ENCODE measurements around the gene CLDN6.
A peak's percentile ranks its signal among the peaks of the same experiment; 100 is the strongest.
"Not testable (repeated sequence)": the region's sequence is repeated elsewhere in the genome, so short reads cannot be mapped to it uniquely, and the experiment has no call there.

The CLDN6 gene

GRCh38 chr16:3017794-3018506 lies at the start of gene CLDN6:
TSS of gene CLDN6 (minus strand) at chr16:3018183. CDS start at chr16:3016021, 2,162 bp downstream.
- DNase-seq (ENCODE audit: low read depth in 3 of 3): peak in 1 of 3 donors; percentile 21

- no peak for DNase-seq (ENCODE audit: low read depth in 3 of 3)
Observed at GRCh38 chr16:3066440-3066748, 48.4 kb upstream of the CLDN6 start.

- DNase-seq (ENCODE audit: low read depth in 3 of 3): no peak
Observed at GRCh38 chr16:3065742-3066439, 47.9 kb upstream of the CLDN6 start.

GRCh38 chr16:3065069-3065741 lies 47.2 kb upstream of the CLDN6 start, which contains the start of gene IL32:
TSS of gene IL32 (plus strand) at chr16:3065640. CDS start at chr16:3065812, 172 bp downstream.
- peak; percentile 52 to 64 (median 55) for DNase-seq (ENCODE audit: low read depth in 3 of 3)

- DNase-seq (ENCODE audit: low read depth in 3 of 3): no peak
Observed at GRCh38 chr16:3063625-3064386, 45.8 kb upstream of the CLDN6 start.

- no peak for DNase-seq (ENCODE audit: low read depth in 3 of 3)
Observed at GRCh38 chr16:3062553-3062952, 44.6 kb upstream of the CLDN6 start.

GRCh38 chr16:3060339-3061127 lies 42.5 kb upstream of the CLDN6 start:
- no peak for DNase-seq (ENCODE audit: low read depth in 3 of 3)

GRCh38 chr16:3059723-3060242 lies 41.8 kb upstream of the CLDN6 start:
- DNase-seq (ENCODE audit: low read depth in 3 of 3): no peak

GRCh38 chr16:3059041-3059722 lies 41.2 kb upstream of the CLDN6 start:
- DNase-seq (ENCODE audit: low read depth in 3 of 3): peak; percentile 70 to 81 (median 76)

- peak in 1 of 3 donors; percentile 52 for DNase-seq (ENCODE audit: low read depth in 3 of 3)
Observed at GRCh38 chr16:3058139-3059030, 40.4 kb upstream of the CLDN6 start.

GRCh38 chr16:3057181-3058138 lies 39.5 kb upstream of the CLDN6 start:
- DNase-seq (ENCODE audit: low read depth in 3 of 3): no peak

- DNase-seq (ENCODE audit: low read depth in 3 of 3): no peak
Observed at GRCh38 chr16:3056336-3057180, 38.6 kb upstream of the CLDN6 start.

- DNase-seq (ENCODE audit: low read depth in 3 of 3): not testable (repeated sequence)
Observed at GRCh38 chr16:3055734-3056115, 37.7 kb upstream of the CLDN6 start.

- DNase-seq (ENCODE audit: low read depth in 3 of 3): no peak
Observed at GRCh38 chr16:3054965-3055733, 37.2 kb upstream of the CLDN6 start.

GRCh38 chr16:3053330-3053710 lies 35.3 kb upstream of the CLDN6 start:
- not testable (repeated sequence) for DNase-seq (ENCODE audit: low read depth in 3 of 3)

GRCh38 chr16:3052571-3053329 lies 34.8 kb upstream of the CLDN6 start:
- DNase-seq (ENCODE audit: low read depth in 3 of 3): not testable (repeated sequence)

All from stimulated activated CD4-positive, alpha-beta T cell treated with anti-CD3 and anti-CD28 coated beads, TNF-alpha, amount 100 ng/mL, for 48 hours (primary cell).